Activated CD4-positive, alpha-beta T cell treated with anti-CD3 and anti-CD28 coated beads, Interleukin-2, amount 50 U/mL, for 1 hour (primary cell): ENCODE results near the gene OVCA2.

Experiments
- DNase-seq: peaks from one replicate; pipeline ENCODE4 v3.0.0-alpha.2; 2020

Gene OVCA2

DNA sequence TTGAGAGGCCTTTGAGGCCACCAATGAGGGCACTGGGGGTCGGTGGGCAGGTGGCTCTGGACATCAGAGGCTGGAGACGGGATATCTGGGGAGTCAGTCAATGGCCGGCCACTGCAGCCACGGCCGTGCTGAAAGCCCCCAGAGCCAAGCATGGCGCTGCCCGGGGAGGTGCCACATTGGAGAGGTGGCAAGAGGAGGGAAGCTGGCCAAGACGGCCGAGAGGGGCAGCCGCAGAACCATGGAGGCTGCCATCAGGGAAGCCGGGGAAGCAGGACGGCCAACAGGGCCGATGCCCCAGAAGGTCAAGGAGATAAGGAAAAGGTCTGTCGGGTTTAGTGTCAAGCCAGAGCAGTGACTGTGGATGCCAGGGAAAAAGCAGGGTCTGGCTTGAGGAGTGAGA lies 26.5 kb upstream of the OVCA2 start:
- no peak for DNase-seq

DNA sequence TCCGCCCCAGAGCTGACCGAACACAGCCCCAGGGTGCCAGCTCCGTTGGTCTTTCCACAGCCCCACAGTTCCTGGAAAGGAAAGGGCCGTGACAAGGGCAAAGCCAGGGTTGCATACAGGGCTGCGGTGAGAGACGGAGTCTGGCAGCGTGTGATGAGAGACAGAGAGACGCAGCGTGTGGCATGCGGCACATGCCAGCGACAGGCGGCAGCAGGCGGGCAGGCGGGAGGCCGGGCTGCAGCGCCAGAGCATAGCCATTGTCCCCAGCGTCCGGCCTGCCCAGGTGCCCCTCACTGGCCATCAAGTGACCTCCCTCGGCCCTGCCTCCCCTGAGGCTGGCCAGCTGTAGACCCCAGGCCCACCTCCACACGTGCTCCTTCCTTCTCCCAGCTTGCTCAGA lies 25.3 kb upstream of the OVCA2 start:
- DNase-seq, result no peak

DNA sequence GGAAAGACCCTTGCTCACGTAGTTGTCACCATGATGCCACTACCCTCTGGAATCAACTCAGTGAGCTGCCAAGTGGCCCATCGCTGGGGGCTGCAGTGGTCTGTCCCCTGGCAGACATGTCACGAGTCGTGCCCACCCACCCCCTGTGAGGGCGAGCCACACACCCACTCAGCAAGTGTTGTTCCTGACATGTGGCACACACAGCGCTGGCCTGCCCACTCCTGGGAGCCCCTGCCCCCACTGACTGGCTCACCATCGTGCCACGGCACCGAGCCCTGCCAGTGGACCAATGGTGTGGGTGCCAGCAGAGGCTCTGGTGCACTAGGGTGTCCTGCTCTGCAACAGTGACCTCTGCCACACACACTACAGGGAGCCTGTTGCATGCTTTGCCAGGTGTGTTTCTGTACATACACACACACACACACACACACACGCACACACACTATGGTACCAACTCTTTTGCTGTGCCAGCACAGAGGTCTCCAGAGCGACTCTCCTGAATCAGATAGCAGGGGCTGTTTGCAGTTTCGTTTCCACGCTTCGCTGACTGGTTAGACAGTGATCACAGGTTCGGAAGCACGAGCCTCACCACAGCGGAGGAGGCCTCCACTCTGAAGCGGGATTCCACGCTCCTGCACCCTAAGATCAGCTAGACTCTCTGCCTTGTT lies 24.4 kb upstream of the OVCA2 start:
- no peak for DNase-seq

DNA sequence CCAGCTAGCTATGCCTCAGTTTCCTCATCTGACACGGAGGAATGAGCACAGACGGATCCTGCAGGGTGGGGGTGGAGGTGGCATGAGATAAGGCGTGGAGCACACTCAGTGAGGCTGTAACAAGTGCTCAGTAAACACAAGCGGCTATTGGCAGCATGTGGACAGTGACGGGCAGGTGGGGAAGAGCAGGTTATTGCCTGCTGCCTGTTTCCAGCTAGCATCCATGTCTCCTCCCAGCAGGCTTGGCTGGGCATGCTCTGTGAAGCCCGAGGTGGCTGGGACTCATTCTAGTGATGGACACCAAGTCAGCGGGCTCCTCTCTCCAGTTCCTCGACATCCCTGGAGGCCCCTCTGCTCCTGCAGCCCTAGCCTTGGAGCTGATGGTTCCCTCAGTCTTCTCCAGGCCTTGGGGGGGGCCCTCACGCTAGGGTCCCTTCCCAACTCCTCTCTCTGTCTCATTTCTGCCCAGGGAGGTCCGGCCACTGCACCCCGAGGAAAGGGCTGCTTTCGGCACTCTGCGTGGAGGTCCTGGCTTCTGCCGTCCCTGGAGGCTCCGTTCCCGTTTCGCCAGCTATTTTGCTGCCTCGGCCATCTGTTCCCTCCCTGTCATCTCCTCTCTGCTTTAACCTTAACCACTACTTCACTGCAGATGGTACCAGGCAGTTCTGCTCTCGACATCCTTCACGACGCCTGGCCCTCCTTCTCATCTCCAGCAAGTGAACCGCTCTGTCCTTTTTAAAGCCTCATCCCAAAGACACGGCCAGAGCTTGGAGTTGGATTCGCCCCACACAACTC lies 22.9 kb upstream of the OVCA2 start:
- DNase-seq, result no peak

DNA sequence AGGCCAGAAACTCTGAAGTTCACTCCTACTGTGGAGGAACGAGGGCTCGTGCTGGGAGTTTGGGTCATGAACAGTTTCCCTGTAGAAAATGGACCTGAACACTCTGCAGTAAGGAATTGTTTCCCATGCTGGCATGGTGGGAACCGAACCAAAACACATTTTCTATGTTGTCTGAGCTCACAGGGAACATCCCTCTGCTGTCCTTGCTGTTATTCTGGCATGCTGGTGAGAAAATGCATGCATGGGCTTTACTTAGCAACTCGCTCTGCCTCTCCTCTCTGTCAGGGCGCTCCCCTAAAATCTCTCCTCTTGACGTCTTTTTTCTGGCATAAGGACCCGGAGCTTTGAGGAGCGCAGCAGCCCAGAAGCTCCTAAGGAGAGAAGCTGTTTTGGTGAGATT lies 22.1 kb upstream of the OVCA2 start:
- DNase-seq, result no peak

DNA sequence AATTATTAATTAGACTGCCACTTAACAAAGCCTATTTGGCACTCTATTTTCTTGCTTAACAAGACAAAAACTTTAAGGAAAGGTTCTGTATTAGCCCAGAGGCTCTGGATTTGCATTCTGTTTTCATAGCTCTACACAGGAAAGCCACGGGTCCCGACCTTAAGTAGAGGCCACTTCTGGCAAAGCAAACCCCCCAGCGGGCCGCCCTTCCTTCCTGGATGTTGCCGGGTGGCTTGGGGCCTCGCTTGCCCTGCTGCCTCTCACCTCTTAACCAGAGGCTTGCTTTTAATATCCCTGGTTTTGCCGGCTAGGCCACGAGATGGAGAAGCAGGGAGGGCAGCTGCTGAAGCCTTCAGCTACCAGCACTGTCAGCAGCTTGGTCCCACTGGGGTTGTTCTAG lies 21.1 kb upstream of the OVCA2 start:
- DNase-seq, result no peak

DNA sequence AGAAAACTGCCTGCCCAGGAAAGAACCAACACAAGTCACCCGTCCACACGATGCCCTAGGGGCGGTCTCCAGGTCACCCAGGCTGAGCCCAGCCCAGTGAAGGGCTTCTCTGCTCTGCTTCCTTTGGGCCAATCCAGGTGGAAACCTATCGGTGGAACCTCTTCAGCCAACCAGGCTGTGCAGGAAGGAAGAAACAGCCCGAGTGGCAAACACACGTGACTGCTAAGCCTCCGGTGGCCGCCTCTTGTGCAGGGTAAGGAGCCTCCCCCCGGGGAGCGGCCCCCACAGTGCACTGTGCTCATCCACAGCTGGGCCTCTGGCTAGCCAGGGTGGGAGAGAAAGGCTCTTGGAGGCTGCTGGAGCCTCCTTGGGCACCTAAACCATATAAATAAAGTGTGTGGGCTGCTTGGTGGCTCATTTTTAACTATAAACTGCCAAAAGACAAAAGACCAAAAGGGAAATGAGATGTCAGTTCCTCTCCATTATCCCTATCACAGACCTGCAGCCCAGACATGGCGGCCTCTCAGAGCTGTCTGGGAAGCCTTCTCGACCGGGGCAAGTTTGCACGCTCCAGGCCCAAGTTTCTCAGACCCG lies 19.1 kb upstream of the OVCA2 start:
- DNase-seq, result no peak

DNA sequence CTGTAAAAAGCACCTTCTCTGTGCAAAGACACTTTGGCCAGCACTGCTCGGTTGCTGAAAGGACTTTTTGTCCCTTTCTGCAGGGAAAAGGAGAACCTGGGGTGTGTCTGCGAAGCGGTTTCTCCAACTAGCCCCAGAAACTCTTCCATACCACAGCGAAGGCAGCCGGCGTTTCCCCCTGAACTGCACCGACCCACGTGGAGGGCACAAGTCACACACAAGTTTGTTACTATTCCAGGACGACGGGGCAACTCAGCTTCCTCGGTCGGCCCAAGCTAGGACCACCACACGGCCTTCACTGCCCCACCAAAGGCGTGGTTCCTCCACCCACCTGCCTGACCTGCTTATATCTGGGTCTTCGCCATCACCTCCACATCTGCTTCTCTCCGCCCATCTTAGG lies 18.6 kb upstream of the OVCA2 start:
- no peak for DNase-seq

DNA sequence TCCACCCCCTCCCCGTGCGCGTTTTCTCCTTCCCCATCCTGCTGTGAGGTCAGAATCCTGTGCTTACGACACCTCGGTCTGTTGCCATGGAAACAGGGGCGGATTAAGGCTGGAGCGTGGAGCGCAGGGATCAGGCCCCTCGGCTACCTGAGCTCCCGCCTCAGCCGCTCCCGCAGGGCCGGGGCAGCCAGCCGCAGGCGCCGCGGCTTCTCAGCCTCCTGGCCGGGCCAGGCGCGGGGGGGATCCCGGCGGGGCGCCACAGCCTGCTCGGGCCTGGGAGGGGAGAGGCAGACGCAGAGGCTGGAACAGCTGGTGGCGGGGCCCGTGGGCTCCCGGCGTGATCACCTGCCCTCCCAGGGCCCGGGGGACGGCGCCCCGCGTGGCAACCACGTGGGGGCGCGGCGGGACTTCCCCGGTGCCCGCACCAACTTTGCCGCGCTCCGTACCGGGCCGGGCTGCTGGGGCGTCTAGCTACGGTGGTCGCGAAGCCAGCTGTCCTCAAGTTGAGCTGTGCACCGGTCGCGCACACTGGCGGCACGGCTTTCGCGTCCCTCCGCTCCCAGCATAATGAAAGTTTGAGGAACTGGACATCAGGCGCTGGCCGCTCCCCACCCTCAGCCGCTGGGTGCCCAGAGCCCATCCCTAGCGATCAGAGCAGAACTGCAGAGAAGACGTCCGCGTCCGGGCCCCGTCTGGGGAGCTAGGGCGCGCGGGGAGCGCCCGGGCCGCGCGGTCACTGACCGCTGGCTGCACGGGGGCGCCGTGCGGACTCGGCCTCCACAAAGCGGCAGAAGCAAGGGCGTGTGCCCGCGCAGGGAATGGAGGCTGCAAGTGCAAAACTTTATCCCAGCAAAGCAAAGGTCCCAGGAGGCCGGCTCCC lies 17.9 kb upstream of the OVCA2 start:
- peak; percentile 38 for DNase-seq

DNA sequence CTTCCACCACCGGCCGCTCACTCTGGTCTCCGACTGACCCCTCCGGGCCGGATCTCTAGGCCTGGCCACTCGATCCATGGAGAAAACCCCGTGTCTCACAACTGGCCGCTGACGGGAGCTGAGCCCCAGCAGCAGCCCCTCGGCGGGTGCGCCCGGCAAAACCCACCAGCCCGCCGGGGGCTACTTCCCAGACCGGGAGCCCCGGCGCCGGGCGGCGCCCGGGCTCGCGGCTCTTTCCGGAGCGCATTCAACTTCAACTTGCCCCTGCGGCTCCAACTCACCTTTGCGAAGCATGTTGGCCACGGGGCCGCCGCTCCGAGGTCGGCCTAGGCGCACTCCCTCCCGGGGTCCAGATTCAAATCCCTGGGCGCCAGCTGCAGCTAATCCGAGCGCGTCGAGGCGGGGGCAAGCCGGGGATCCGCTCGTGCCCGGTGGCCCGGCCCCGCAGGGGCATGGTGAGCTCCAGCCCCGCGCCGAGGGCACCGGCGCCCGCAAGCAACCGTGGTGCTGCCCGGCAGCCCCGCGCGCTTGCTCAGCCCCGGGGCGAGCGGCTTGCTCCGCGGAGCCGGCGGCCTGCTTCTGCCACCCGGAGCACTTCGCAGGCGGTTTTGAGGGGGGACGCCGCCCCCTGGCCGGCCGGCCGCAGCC lies 17.1 kb upstream of the OVCA2 start:
- DNase-seq, result no peak

DNA sequence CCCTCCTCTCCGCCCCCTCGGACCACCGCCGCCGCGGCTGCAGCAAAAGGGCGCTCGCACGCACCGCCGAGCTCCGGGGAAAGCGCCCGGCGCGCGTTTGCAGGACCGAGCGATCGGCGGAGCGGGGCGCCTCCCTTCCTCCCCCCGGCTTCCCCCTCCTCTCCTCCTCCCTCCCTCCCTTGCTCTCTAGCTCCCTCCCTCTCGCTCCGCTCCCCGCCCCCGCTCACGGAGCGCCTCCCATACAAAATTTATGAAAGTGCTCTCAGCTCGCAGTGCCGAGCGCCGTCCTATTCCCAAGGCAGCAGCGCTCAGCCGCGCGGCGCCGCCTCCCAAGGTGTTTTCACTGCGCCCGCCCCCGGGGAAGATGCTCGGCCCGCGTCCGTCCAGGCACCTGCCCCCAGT lies 16.6 kb upstream of the OVCA2 start, which contains the start of gene RTN4RL1:
RTN4RL1 (minus strand) TSS at position 115 of the 402 bp plus-strand sequence. CDS start 469 bp downstream, outside the sequence.
- DNase-seq, result peak; percentile 76

DNA sequence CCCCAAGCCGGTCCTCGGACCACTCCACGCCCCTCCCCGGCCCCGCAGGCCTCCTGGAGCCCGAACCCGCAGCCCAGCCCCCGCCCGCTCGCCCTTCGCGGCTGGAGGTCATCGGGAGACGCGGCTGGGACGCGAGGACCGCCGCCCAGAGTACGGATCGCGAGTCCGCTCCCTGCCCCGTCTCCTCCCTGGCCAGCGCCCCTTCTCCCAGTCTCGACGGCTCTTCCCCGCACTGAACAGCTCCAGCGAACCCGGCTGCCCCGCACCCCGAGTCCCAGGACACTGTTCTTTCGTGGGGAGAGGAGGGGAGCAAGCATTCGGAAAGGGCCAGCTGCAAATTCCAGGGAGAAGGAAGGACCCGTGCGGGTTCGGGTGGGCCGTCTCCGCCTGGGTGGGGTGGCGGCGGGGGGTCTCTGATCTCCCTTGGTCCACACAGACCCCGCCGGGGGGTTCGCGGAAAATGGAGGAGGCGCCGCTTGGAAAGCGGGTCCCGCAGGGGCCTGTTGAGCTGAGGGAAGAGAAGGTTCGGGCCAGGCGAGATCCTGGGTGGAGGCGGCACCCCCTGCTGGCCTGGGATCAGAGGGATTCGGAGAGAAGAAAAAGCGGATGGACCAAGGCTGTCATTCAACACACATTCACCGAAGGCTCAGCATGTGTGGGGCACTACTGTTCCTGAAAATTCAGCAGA lies 16.1 kb upstream of the OVCA2 start:
- DNase-seq, result no peak

DNA sequence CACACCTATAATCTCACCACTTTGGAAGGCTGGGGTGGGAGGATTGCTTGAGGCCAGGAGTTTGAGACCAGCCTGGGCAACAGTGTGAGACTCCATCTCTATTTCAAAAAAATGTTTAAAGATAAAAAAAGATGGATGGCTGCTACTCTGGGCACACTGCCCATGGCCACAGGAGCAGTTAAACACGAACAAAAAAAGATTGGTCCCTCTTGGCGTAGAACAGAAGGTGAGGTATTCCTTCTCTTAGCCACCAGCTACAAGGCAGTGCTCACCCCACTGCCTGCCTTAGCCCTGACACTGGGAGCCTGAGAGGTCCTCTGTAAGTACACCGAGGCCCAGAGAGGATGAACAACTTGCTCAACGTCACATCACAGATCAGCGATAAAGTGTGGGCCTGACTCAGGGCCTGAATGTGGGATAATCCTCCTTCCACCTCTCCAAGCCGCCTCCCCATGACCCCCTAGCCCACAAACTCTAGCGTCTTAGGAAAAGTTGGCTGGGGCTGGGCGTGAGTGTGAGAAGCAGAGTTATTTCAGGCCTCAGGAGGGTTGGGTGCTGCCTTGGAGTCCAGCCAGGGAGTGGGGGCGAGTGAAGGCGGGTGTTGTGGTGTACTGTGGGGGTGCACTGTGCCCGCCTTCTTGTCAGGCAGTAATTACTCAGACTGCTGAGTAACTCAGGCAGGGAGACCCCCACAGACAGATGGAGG lies 14.1 kb upstream of the OVCA2 start:
- no peak for DNase-seq

DNA sequence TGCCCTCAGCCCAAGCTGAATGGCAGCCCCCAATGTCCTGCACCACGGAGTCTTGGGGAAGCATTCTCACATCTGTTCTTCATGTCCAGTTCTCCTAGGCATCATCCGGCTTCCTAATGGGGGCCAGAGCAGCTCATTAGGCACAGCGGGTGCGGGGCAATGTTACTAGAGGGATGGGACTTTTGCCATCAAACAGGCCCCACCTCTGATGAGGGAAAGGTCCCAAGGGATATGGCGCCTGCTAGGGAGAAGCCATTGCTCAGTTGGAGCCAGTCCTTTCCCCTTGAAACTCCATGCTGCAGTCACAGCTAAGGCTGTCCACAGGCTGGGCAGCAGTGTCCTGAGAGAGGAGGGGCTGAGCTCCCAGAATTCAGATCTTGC lies 13.6 kb upstream of the OVCA2 start:
- DNase-seq, result no peak

DNA sequence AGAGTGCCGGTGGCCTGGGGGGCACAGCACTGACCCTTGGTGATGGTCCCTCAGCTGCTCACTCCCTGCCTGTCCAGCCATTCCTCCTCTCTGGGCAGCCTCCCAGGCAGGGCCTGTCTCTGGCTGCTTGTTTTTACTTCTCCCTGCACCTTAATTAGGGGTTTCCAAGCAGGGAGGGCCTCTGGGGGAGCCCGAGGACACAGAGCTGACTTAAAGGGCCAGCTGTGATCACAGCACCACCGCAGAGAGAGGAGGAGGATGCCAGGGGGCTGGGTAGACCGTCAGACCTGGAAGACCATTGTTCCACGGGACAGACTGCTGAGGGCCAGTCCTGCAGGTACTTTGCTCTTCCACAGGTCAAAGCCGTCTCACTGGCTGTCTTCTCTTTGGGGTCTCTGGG lies 13.1 kb upstream of the OVCA2 start:
- DNase-seq, result no peak

DNA sequence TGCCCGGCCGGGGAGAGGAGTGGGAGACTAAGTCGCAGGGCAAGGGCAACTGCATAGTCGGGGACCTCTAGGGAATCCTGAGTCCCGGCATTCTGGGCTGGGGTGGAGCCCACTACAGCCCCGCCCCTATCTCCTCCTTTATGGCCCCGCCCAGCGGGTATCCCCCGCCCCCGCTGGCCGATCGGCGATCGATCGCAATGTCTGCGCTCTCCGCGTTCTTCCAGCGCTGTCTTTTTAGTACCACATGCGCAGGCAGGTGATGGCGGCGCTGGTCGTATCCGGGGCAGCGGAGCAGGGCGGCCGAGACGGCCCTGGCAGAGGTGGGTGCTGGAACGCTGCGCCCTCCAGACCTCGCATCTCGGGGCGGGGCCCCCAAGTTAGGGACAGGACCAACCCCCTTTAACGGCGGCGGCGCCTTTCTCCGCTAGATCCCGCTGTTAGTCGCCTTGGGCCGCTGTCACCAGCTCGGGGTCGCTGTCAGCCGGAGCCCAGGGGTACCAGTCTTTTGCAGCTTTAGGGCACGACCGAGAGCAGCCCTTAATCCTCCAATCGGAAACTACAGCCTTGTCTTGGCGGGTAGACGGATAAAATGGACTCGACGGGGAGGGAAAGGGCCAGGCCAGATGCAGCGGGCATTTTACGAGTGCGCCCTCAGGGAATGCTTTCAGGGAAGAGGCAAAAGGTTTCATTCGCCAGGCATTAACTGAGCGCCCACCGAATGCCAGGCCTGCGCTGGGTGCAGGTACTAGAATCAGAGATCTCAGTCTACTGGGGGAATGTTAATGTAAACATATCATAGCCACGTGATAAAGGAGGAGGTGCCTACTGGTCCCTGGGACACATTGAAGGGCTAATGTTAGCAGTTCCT lies 11.7 kb upstream of the OVCA2 start, which contains the start of gene DPH1:
DPH1 (plus strand) TSS at position 243 of the 868 bp plus-strand sequence; CDS start at position 260, 17 bp downstream.
- peak; percentile 82 for DNase-seq

DNA sequence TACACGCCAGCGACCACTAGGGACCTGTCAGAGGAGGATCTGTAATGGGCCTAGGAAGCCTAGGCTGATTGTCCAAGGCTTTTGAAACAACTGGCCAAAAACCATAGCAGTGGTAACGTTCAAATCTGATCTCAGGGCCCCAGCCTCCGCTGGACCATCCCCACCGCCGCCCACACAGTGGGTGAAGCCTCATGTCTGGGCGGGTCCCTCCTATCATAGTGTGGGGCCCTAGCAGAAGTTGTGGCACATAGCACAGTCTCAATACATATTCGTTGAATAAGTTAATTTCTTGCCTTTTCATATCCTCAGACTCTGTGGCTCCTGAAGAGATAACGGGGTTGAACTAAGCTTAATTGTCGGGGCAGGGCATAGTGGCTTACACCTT lies 11.1 kb upstream of the OVCA2 start:
- no peak for DNase-seq

DNA sequence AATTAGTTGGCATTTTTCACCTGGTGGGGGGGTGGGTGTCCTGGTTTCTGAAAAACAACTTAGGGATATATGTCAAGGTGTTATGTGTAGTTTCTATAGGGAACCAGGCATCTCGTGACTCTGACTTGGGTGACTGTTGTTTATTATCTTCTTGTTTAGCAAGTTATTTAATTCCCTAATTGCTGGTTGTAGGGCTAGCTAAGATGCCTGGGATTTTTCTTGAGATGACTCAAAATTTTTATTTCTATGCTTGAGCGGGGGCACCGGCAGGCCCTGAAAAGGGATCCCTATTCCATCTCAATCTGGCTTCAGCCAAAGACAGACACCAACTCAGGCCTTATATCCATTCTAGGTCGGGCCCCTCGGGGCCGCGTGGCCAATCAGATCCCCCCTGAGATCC lies 8.7 kb upstream of the OVCA2 start:
- DNase-seq, result no peak

DNA sequence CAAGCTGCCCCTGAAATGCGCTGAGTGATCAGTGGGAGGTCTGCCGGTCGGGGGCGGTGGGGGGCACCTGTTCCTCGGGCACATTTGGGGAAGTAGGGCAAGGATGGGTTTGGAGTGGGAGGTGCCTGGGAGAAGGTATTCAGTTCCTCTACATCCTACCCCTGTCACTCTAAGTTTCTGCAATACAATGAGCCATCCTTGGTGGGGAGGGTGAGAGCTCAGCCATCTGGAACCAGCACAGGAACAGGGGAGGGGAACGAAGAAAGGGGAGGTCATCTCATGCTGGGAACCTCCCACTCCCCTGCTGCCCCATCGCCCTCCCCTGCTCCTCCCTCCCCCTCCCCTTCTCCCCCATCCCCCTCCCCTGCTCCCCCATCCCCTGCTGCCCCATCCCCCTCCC lies 7.7 kb upstream of the OVCA2 start:
- DNase-seq, result no peak
